Loucy (cell line): Measurements from ENCODE around the gene NID2.

Experiments used
- H2AFZ ChIP-seq: fragments of 200-600 bp; sonication (generic); 2 replicates; pipeline ENCODE4 v1.6.0; 2016; ENCODE audit warnings: antibody characterized with exemption, mild to moderate bottlenecking, low read length, moderate library complexity
- H3F3A ChIP-seq: fragments of 200-600 bp; 2 replicates; pipeline ENCODE4 v1.6.0; 2016; ENCODE audit warnings: antibody characterized with exemption, low read depth, mild to moderate bottlenecking
- H3K27me3 ChIP-seq: fragments of 200-600 bp; sonication (generic); 2 replicates; pipeline ENCODE4 v1.6.1; 2014; ENCODE audit warnings: low read length, mild to moderate bottlenecking; ENCODE audit not compliant: insufficient read depth, poor library complexity, severe bottlenecking
- H3K36me3 ChIP-seq: fragments of 200-600 bp; sonication (generic); 2 replicates; pipeline ENCODE4 v1.6.1; 2016; ENCODE audit warnings: low read length; ENCODE audit not compliant: insufficient read depth
- H3K4me1 ChIP-seq: fragments of 200-600 bp; sonication (generic); 2 replicates; pipeline ENCODE4 v1.5.1; 2014; ENCODE audit warnings: low read length, mild to moderate bottlenecking; ENCODE audit not compliant: insufficient read depth, poor library complexity, severe bottlenecking
- H3K4me2 ChIP-seq: fragments of 200-600 bp; sonication (generic); 2 replicates; pipeline ENCODE4 v1.6.0; 2014; ENCODE audit warnings: antibody characterized with exemption, low read length, low read depth, mild to moderate bottlenecking; ENCODE audit not compliant: poor library complexity, severe bottlenecking
- H3K4me3 ChIP-seq: fragments of 200-600 bp; sonication (generic); 2 replicates; pipeline ENCODE4 v1.5.1; 2014; ENCODE audit warnings: low read length, mild to moderate bottlenecking, mixed read lengths; ENCODE audit not compliant: poor library complexity, severe bottlenecking
- H3K79me2 ChIP-seq: fragments of 200-600 bp; sonication (generic); 2 replicates; pipeline ENCODE4 v1.6.1; 2014; ENCODE audit warnings: low read length; ENCODE audit not compliant: insufficient read depth
- H3K9ac ChIP-seq: fragments of 200-600 bp; sonication (generic); 2 replicates; pipeline ENCODE4 v1.6.0; 2014; ENCODE audit warnings: mild to moderate bottlenecking, low read depth, low read length, moderate library complexity; ENCODE audit not compliant: poor library complexity, severe bottlenecking
- H3K9me2 ChIP-seq: fragments of 200-600 bp; sonication (generic); replicated peaks from 2 replicates; pipeline ENCODE4 v1.6.1; 2016; ENCODE audit warnings: low read depth, low read length, mixed read lengths
- H3K9me3 ChIP-seq: fragments of 200-600 bp; sonication (generic); 2 replicates; pipeline ENCODE4 v1.6.1; 2014; ENCODE audit warnings: mild to moderate bottlenecking, antibody characterized with exemption, low read length, low read depth; ENCODE audit not compliant: insufficient read depth
- H4K20me1 ChIP-seq: fragments of 200-600 bp; sonication (generic); 2 replicates; pipeline ENCODE4 v1.6.0; 2014; ENCODE audit warnings: antibody characterized with exemption, low read length, mild to moderate bottlenecking; ENCODE audit not compliant: insufficient read depth, poor library complexity, severe bottlenecking
- EZH2phosphoT487 ChIP-seq: fragments of 200-600 bp; IDR thresholded peaks from 2 replicates; pipeline ENCODE4 v1.6.1; 2018; ENCODE audit warnings: antibody characterized with exemption, mild to moderate bottlenecking, moderate library complexity, borderline replicate concordance
- TF ChIP-seq, protein P1 (sequence below): fragments of 200-600 bp; sonication (generic); conservative IDR thresholded peaks from 2 replicates; pipeline ENCODE4 v1.5.1; 2014; ENCODE audit warnings: mild to moderate bottlenecking, antibody characterized with exemption, low read length

NID2 gene

DNA sequence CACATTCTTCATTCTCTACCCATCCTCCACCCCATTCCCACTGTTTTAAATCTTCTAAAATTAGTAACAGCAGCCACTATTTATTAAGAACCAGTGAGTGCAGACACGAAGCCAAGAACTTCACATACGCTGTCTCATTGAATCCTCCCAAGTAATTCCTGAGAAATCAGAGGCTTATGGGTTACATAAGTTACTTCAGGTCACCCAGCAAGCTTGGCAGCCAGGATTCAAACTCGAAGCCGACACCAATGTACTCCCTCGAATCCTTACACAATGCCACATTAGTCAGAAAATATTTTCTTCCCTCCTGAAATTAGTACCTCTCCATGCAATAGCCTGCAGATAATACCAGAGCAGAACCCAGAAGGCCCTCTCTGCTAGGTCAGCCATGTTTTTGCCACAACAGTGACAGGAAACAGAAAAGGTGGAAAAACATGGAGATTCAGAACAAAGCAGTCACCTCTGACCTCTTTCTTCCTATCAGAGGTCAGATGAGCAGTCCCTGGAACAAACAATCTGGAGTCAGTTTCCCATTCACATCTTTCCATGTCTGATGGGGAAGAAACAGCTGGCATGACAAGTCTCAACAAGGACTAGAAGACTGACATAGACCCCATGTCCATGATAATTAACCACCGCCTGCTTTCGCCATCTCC, 16.4 kb downstream of the NID2 start:
- Histone ChIP-seq H3K4me3 (no peak overlapping the region), H3K9ac (no peak overlapping the region), H3K9me2 (no peaks in the 10 kb centered on the region), H3K4me2 (no peak overlapping the region), H4K20me1 (no peaks in the 10 kb centered on the region), H3K36me3 (no peaks in the 10 kb centered on the region), H3K9me3 (no peaks in the 10 kb centered on the region; the same call in 1 of the 2 replicates), H3F3A (no peaks in the 10 kb centered on the region), H3K79me2 (no peaks in the 10 kb centered on the region), H3K27me3 (no peaks in the 10 kb centered on the region), H3K4me1 (no peaks in the 10 kb centered on the region), H2AFZ (no peak overlapping the region)
- TF ChIP-seq EZH2phosphoT487 = no peak
- TF ChIP-seq, protein P1, sequence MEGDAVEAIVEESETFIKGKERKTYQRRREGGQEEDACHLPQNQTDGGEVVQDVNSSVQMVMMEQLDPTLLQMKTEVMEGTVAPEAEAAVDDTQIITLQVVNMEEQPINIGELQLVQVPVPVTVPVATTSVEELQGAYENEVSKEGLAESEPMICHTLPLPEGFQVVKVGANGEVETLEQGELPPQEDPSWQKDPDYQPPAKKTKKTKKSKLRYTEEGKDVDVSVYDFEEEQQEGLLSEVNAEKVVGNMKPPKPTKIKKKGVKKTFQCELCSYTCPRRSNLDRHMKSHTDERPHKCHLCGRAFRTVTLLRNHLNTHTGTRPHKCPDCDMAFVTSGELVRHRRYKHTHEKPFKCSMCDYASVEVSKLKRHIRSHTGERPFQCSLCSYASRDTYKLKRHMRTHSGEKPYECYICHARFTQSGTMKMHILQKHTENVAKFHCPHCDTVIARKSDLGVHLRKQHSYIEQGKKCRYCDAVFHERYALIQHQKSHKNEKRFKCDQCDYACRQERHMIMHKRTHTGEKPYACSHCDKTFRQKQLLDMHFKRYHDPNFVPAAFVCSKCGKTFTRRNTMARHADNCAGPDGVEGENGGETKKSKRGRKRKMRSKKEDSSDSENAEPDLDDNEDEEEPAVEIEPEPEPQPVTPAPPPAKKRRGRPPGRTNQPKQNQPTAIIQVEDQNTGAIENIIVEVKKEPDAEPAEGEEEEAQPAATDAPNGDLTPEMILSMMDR = no peak

DNA sequence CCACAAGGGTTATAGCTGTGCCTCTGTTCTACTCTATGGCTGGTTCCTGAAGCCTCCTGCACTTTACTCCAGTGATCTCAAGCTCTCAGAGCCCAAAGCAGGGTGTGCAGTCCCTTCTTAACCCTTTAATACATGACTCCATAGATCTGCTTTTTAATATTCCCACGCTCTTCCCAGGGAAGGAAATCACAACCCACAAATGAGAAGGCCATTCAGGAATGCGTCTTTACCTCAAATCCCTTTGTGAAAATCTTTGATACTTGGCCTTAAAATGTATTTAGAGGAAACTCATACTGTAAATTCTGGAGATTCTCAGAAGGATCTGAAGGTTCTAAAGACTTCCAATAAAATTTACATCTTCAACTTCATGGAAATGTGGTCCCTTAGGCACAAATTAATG, 17.0 kb downstream of the NID2 start:
- Histone ChIP-seq H3K4me2 (no peak overlapping the region), H2AFZ (no peak overlapping the region), H4K20me1 (no peaks in the 10 kb centered on the region), H3K4me3 (no peak overlapping the region), H3K36me3 (no peaks in the 10 kb centered on the region), H3K9ac (no peak overlapping the region), H3K4me1 (no peaks in the 10 kb centered on the region), H3K27me3 (no peaks in the 10 kb centered on the region), H3K79me2 (no peaks in the 10 kb centered on the region), H3K9me3 (no peaks in the 10 kb centered on the region; the same call in 1 of the 2 replicates), H3F3A (no peaks in the 10 kb centered on the region), H3K9me2 (no peaks in the 10 kb centered on the region)
- no peak for TF ChIP-seq EZH2phosphoT487
- TF ChIP-seq, protein P1 = no peak

DNA sequence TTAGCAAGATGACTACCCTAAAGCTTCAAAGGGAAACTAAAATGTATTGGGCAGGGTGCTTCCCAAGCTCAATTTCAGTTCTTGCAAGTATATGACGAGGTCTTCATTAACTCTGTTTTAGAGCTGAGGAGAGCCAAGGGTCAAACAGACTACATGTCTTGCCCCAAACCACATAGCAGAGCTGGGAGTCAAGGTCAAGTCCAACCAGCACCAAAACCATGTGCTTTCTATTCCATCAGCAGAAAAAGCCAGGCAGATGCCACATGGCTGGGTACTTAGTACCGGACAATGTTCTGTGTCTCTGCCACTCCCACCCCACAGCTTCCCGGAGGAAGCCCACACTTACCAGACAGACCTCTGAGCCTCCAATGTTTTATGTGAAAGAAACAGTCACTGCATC, 17.6 kb downstream of the NID2 start:
- Histone ChIP-seq H3K27me3 (no peaks in the 10 kb centered on the region), H3K9me2 (no peaks in the 10 kb centered on the region), H3K9ac (no peak overlapping the region), H3F3A (no peaks in the 10 kb centered on the region), H4K20me1 (no peaks in the 10 kb centered on the region), H3K9me3 (no peaks in the 10 kb centered on the region; the same call in 1 of the 2 replicates), H3K4me2 (no peak overlapping the region), H3K79me2 (no peaks in the 10 kb centered on the region), H2AFZ (no peak overlapping the region), H3K4me3 (no peak overlapping the region), H3K4me1 (no peaks in the 10 kb centered on the region), H3K36me3 (no peaks in the 10 kb centered on the region)
- TF ChIP-seq EZH2phosphoT487 = no peak
